Mucosa of rectum (tissue), 2 donors: ENCODE measurements around the gene PRPF40A.

Source experiments
- H3K27ac ChIP-seq, 2 donors: one replicate each; pipeline ENCODE4 v1.7.0; 2013; ENCODE audit warnings: inconsistent platforms in 2 of 2, low read depth in 2 of 2, low read length in 2 of 2
- H3K27me3 ChIP-seq, 2 donors: one replicate each; pipeline ENCODE4 v1.7.0; 2013; ENCODE audit warnings: low read length in 2 of 2; ENCODE audit not compliant: control insufficient read depth in 2 of 2, insufficient read depth in 2 of 2
- H3K36me3 ChIP-seq, 2 donors: one replicate each; pipeline ENCODE4 v1.7.0; 2013; ENCODE audit warnings: low read length in 2 of 2; ENCODE audit not compliant: control insufficient read depth in 2 of 2, insufficient read depth in 2 of 2
- H3K4me1 ChIP-seq, 2 donors: one replicate each; pipeline ENCODE4 v1.7.0; 2013; ENCODE audit warnings: low read length in 2 of 2, mild to moderate bottlenecking in 1 of 2; ENCODE audit not compliant: control insufficient read depth in 2 of 2, insufficient read depth in 2 of 2
- H3K4me3 ChIP-seq, 2 donors: one replicate each; pipeline ENCODE4 v1.7.0; 2013; ENCODE audit warnings: low read length in 2 of 2
- H3K9ac ChIP-seq, 2 donors: one replicate each; pipeline ENCODE4 v1.7.0; 2013; ENCODE audit warnings: low read length in 2 of 2, low read depth in 1 of 2, mild to moderate bottlenecking in 1 of 2
- H3K9me3 ChIP-seq, 2 donors: one replicate each; pipeline ENCODE4 v1.7.0; 2013; ENCODE audit warnings: low read length in 2 of 2; ENCODE audit not compliant: control insufficient read depth in 2 of 2
- donor health status: healthy.
- donor health status: Normal muscosa, but diverticular disease.

PRPF40A gene

GRCh38 chr2:152658221-152658620 is 59.0 kb downstream of the PRPF40A start:
- H3K27me3 ChIP-seq: no peaks in the 10 kb centered on the region
- peaks cover 55 to 67% of the 10 kb centered on the region in 2 donors for H3K36me3 ChIP-seq

GRCh38 chr2:152657043-152657442 is 60.2 kb downstream of the PRPF40A start:
- no peak overlapping the region for H3K9ac ChIP-seq
- H3K9me3 ChIP-seq: no peaks in the 10 kb centered on the region
- no peaks in the 10 kb centered on the region for H3K27me3 ChIP-seq
- no peak overlapping the region for H3K27ac ChIP-seq
- H3K36me3 ChIP-seq: peaks cover 48 to 66% of the 10 kb centered on the region in 2 donors
- H3K4me1 ChIP-seq: no peaks in the 10 kb centered on the region
- no peak overlapping the region for H3K4me3 ChIP-seq

More at GRCh38 chr2:152658221-152658620, 59.0 kb downstream of the PRPF40A start:
- no peak overlapping the region for H3K4me3 ChIP-seq
- no peak overlapping the region for H3K27ac ChIP-seq
- no peaks in the 10 kb centered on the region for H3K4me1 ChIP-seq
- no peaks in the 10 kb centered on the region for H3K9me3 ChIP-seq
- H3K9ac ChIP-seq: no peak overlapping the region

GRCh38 chr2:152655880-152656279 is 61.4 kb downstream of the PRPF40A start:
- H3K4me1 ChIP-seq: no peaks in the 10 kb centered on the region
- no peak overlapping the region for H3K27ac ChIP-seq
- no peak overlapping the region for H3K4me3 ChIP-seq
- H3K9me3 ChIP-seq: no peaks in the 10 kb centered on the region
- no peaks in the 10 kb centered on the region for H3K27me3 ChIP-seq
- H3K9ac ChIP-seq: no peak overlapping the region
- H3K36me3 ChIP-seq: peaks cover 41 to 63% of the 10 kb centered on the region in 2 donors

GRCh38 chr2:152651834-152652233 is 65.4 kb downstream of the PRPF40A start:
- H3K4me3 ChIP-seq: no peak overlapping the region
- no peaks in the 10 kb centered on the region for H3K9me3 ChIP-seq
- H3K27ac ChIP-seq: no peak overlapping the region
- peaks cover 0 to 9% of the 10 kb centered on the region in 2 donors for H3K4me1 ChIP-seq
- peaks cover 17 to 30% of the 10 kb centered on the region in 2 donors for H3K36me3 ChIP-seq
- H3K9ac ChIP-seq: no peak overlapping the region
- H3K27me3 ChIP-seq: no peaks in the 10 kb centered on the region

- H3K9me3 ChIP-seq: no peaks in the 10 kb centered on the region
- no peak overlapping the region for H3K27ac ChIP-seq
- peaks cover 9 to 22% of the 10 kb centered on the region in 2 donors for H3K36me3 ChIP-seq
- H3K4me1 ChIP-seq: peaks cover 0 to 9% of the 10 kb centered on the region in 2 donors
- no peak overlapping the region for H3K4me3 ChIP-seq
- H3K9ac ChIP-seq: no peak overlapping the region
- H3K27me3 ChIP-seq: no peaks in the 10 kb centered on the region
Measured at GRCh38 chr2:152650768-152651371, 66.4 kb downstream of the PRPF40A start.

- no peak overlapping the region for H3K4me3 ChIP-seq
- no peak overlapping the region for H3K9ac ChIP-seq
- peaks cover 0 to 9% of the 10 kb centered on the region in 2 donors for H3K4me1 ChIP-seq
- H3K36me3 ChIP-seq: peaks cover 6 to 17% of the 10 kb centered on the region in 2 donors
- no peaks in the 10 kb centered on the region for H3K9me3 ChIP-seq
- no peak overlapping the region for H3K27ac ChIP-seq
- no peaks in the 10 kb centered on the region for H3K27me3 ChIP-seq
Measured at GRCh38 chr2:152649997-152650396, 67.3 kb downstream of the PRPF40A start.

GRCh38 chr2:152648336-152648735 is 68.9 kb downstream of the PRPF40A start:
- no peak overlapping the region for H3K4me3 ChIP-seq
- H3K36me3 ChIP-seq: peaks cover 5 to 9% of the 10 kb centered on the region in 2 donors
- H3K27ac ChIP-seq: no peak overlapping the region
- H3K9ac ChIP-seq: no peak overlapping the region
- H3K4me1 ChIP-seq: peaks cover 0 to 9% of the 10 kb centered on the region in 2 donors
- no peaks in the 10 kb centered on the region for H3K9me3 ChIP-seq
- H3K27me3 ChIP-seq: no peaks in the 10 kb centered on the region

- H3K27ac ChIP-seq: no peak overlapping the region
- peaks cover 5 to 9% of the 10 kb centered on the region in 2 donors for H3K36me3 ChIP-seq
- no peak overlapping the region for H3K9ac ChIP-seq
- peaks cover 0 to 9% of the 10 kb centered on the region in 2 donors for H3K4me1 ChIP-seq
- H3K27me3 ChIP-seq: no peaks in the 10 kb centered on the region
- H3K4me3 ChIP-seq: peak overlapping the region in 1 of 2 donors; percentile 23
- H3K9me3 ChIP-seq: no peaks in the 10 kb centered on the region
Measured at GRCh38 chr2:152647552-152647951, 69.7 kb downstream of the PRPF40A start.

- no peak overlapping the region for H3K9ac ChIP-seq
- H3K36me3 ChIP-seq: peaks cover 5 to 8% of the 10 kb centered on the region in 2 donors
- H3K9me3 ChIP-seq: no peaks in the 10 kb centered on the region
- H3K27ac ChIP-seq: no peak overlapping the region
- H3K4me3 ChIP-seq: no peak overlapping the region
- H3K27me3 ChIP-seq: no peaks in the 10 kb centered on the region
- peaks cover 0 to 9% of the 10 kb centered on the region in 2 donors for H3K4me1 ChIP-seq
Measured at GRCh38 chr2:152646775-152647174, 70.5 kb downstream of the PRPF40A start.

- Histone ChIP-seq H3K4me1 (peaks cover 0 to 9% of the 10 kb centered on the region in 2 donors), H3K36me3 (peaks cover 4 to 8% of the 10 kb centered on the region in 2 donors), H3K9me3 (no peaks in the 10 kb centered on the region), H3K4me3 (no peak overlapping the region), H3K9ac (no peak overlapping the region), H3K27me3 (no peaks in the 10 kb centered on the region), H3K27ac (no peak overlapping the region)
Measured at GRCh38 chr2:152646264-152646663, 71.0 kb downstream of the PRPF40A start.
